Pulmonary artery endothelial cell (primary cell): ENCODE data around the gene FN1. TPM values are rescaled to one million over a fixed set of nuclear protein-coding genes. Genes with fewer than 3 reads are reported as not detected.

Experiments
- DNase-seq: peaks from one replicate; pipeline ENCODE4 v3.0.0-alpha.2; 2011; ENCODE audit warnings: low read depth, low spot score
- total RNA-seq: library from RNA; depleted of rRNA; stranded (reverse); fragments of >200 nt; gene quantifications from 2 replicates; pipeline ENCODE4 v1.2.3, GENCODE V29; 2014

FN1 gene
- 3,105 and 3,178 TPM in 2 replicates for total RNA-seq

- DNase-seq: peak; percentile 93
Measured at GRCh38 chr2:215435870-215436704, at the start of gene FN1. FN1 (minus strand) TSS chr2:215436068; CDS start chr2:215435802, 266 bp downstream.

DNA sequence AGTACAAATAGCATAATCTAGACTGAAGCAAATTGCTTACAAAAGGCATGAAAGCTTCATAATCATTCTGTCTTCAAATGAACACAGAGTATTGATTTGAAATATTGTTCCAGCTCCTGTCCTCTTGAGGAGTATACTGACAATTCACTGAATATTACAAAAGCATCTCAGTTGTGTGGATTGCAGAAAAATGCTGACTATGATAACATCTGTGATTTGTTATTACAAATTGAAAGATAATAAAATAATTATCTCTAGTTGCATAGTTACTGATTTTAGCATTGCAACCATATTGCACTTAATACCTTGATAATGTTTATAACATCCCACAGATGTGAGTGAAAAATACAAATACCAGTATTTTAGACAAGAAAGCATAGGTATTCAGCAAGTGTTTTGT lies 49.2 kb upstream of the FN1 start:
- DNase-seq: no peak

GRCh38 chr2:215484570-215484969 lies 48.7 kb upstream of the FN1 start:
- no peak for DNase-seq

DNA sequence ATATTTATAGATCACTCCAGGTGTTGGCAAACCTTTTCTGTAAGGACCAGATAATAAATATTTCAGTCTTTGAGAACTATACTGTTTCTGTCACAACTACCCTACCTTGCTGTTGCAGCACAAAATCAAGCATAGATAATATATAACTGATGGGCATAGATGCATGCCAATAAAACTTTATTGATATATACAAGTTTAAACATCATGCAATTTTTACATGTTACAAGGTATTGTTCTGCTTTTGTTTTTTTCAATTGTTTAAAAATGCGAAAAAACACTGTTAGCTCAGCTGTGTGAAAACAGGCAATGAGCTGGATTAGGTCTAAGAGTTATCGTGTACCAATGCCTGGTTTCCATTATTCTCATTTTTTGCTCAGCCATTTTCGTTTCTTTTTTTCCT lies 47.6 kb upstream of the FN1 start:
- DNase-seq: no peak

DNA sequence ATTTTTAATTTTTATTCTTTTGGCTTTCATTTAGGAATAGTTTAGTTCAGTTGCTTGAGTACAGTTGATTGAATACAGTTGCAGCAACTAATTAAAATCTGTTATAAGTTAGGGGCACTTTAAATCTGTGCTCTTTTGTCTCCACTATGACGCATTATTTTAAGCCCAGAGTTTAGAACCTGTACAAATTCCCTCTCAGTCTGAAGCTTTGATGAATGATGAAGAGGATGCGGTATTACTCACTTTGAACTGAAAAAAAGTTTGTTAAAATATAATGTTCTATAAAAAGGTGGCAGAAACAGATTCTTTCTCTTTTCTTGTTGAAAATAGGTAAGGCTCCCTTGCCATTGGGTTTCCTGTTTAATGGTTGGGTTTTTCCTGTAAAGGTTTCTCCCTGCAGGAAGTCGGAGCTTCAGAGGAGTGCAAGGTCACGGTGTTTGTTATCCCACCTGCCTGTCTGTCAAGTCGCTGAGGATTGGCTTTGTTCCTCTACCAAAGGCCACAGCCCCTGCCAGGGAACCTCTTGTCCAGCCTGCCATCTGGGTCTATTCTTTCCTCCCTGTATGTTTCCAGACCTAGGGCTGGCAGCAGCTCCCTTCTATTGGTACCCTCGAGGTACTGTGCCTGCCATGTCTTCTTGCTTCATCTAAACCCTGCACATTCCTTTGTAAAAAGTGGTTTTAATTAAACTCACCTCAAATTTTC lies 43.8 kb upstream of the FN1 start:
- DNase-seq: no peak

- DNase-seq: no peak
Measured at GRCh38 chr2:215479121-215479520, 43.3 kb upstream of the FN1 start.

DNA sequence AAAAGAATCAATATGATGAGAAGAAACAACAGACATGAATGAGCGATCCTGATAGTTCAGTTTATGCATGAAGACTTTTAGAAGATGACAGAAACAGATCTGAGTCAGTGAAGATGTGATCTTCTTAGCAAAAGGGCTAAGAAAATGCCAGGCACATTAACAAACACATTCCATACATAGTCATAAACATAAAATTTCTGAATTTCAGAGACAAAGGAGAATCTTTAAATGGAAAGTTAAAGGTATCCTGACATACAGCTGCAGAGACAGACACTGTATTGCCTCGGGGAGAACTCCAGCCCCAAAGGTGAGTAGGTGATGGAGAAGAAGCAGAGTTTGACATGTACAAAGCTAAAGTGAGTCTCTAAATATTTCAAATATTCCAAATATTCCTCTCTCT lies 40.6 kb upstream of the FN1 start:
- no peak for DNase-seq

DNA sequence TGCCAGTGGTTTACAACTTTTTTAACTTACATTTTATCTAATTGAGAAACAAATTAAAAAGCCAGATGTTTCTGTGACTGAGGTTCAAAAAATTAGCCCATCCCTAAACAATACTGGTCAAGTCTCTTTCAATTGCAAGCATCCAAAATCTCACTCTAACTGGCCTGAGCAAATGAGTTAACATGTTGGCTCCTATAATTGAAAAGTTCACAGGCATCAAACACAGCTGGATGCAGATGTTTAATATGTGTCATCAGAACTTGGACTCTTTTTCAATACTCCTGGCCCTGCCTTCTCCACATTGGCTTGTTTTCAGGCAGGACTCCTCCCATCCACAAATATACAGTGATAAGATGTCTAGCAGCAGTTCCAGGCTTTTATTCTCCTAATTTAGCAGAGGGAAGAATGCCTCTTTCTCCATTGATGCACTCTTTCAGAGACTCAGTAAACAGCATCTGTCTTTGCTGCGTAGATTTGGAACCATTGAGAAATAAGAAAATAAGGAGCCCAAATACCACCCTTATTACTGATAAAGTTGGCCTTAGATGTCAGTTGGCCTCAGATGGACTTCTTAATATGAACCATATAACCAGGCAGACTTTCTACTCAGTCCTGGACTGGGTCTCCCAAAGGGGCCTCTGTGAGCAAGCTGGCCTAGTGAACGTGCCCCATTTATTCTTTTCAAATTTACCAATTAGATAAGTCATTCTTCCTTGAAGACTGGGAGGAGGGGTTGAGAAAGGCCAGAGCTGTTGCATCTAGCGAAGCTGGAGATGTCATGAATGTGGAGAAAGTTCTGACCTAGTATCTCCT lies 30.4 kb upstream of the FN1 start:
- DNase-seq: no peak

DNA sequence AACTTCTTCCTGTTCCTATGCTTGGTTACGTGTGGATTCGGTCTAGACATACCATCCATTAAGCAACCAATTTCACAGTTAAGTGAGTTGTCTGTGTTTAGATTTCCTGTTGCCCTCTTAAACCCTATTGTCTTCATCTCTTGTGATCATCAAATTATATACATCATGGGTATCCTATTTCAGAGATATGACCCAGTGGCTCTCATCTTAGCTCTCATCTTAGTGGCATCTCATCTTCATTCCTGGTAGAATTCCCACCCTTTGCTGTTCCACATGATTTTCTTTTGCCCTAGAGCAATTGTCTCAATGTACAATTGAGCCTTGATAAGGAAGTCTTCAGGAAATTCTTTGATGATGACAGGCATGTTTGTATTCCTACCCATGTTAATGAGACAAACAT lies 29.4 kb upstream of the FN1 start:
- peak; percentile 43 for DNase-seq

GRCh38 chr2:215461836-215462532 lies 26.1 kb upstream of the FN1 start:
- DNase-seq: no peak

GRCh38 chr2:215460682-215461382 lies 25.0 kb upstream of the FN1 start:
- DNase-seq: no peak

GRCh38 chr2:215455958-215456357 lies 20.1 kb upstream of the FN1 start:
- DNase-seq: no peak

DNA sequence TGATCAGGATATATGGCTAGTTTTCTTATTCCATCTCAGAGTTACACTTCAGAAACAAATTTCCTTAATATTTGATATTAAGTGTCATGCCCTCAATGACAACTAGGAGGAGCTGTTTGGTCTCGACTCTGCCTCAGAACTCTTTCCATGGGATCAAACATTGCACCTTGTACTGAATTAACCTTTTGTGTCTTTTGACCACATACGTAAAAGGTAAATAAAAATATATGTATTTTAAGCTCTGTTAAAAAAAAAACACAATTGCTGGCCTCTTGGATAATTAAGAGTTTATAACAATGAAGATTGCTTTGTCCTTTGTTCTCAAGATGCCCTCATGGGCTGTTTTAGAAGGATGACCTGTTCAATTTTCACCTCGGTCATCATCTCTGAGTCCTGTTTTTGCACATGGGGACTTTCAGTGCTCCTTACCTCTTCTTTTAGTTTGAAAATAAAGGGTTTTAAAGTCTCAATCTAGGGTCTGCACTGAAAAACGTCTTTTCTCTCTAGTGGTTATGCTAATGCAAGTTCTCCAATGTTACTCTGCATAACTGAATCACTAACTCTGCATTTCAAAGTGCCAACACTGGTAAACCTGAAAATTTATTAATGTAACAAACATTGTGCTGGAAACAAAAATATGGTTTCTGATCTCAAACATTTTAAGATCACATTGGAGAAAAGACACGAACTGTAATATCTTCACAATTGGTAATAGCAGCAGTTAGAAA lies 18.8 kb upstream of the FN1 start:
- no peak for DNase-seq

- DNase-seq: no peak
Measured at GRCh38 chr2:215452725-215453124, 16.9 kb upstream of the FN1 start.

GRCh38 chr2:215451012-215451756 lies 15.3 kb upstream of the FN1 start:
- no peak for DNase-seq

GRCh38 chr2:215450188-215451011 lies 14.5 kb upstream of the FN1 start:
- no peak for DNase-seq

DNA sequence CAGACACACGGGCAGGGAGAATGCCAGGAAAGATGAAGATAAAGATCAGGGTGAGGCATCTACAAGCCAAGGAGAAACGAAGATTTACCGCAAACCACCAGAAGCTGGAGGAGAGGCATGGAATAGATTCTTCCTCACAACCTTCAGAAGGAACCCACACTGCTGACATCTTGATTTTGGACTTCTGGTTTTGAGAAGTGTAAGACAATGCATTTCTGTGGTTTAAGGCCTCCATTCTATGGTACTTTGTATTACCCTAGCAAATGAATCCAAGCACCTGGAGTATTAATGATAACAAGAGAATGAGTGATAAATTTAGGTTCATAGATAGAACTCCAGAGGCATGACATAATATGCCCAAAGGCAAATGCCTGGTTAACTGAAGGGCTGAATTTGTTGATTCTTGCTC lies 11.8 kb upstream of the FN1 start:
- no peak for DNase-seq

DNA sequence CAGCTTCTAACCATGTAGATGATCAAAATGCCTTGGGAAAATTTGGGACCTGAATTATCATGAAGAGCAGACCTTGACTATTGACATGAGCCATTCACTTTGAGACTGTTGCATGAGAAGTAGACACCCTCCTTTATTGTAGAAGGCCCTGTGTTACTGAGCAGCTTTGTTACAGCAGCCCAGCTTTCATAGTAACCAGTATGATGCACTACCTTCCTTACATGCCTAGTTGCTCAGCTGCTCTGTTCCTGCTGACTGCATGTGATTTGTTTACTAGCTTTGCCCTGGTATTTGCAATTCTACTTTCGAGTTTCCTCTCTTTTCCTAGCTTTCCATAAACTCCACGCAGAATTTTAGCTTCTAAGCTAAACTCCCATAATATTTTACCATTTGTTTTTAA lies 11.2 kb upstream of the FN1 start:
- DNase-seq: no peak

DNA sequence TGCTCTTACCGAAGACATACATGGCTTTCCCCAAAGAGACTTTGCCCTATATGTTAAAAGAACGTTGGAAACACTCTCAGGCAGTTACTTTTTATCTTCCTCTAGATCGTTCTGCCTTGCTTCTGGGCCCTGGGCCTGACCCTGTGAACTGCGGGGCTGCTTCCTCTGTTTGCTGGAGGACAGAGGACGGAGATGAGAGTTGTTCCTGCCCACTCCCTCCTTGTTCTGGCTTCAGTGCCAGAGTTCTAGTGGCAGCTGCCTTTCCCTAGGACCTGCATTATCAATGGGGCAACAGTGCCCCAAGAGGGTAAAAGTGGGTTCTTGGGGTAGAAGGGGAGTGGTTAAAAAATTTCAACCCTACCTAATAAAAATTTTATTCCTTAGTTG lies 6.5 kb upstream of the FN1 start:
- DNase-seq: no peak
